Upper lobe of left lung (tissue), 4 donors: ENCODE results near the gene XYLT1.

Experiments
- EP300 ChIP-seq, 4 donors: sonication (generic); formaldehyde crosslinking; IDR thresholded peaks; one replicate each; pipeline ENCODE4 v1.5.1; 2017; ENCODE audit warnings: antibody characterized with exemption in 4 of 4, control low read depth in 2 of 4
- POLR2A ChIP-seq, 4 donors: fragments of 450-650 bp; IDR thresholded peaks; one replicate each; pipeline ENCODE4 v1.5.1; 2016 to 2017; ENCODE audit warnings: antibody characterized with exemption in 4 of 4, mild to moderate bottlenecking in 2 of 4
- POLR2AphosphoS5 ChIP-seq, 2 donors: sonication (generic); formaldehyde crosslinking; IDR thresholded peaks; one replicate each; pipeline ENCODE4 v1.5.1; 2017; ENCODE audit warnings: antibody characterized with exemption in 2 of 2
- TF ChIP-seq, protein P1 (sequence below), 6 experiments: fragments of 450-650 bp in 4 of 6; fragments of 200-600 bp in 2 of 6; sonication (generic) in 2 of 6; IDR thresholded peaks; one replicate each; pipeline ENCODE4 v1.5.1; 2016 to 2019; ENCODE audit warnings: antibody characterized with exemption in 6 of 6

DNA sequence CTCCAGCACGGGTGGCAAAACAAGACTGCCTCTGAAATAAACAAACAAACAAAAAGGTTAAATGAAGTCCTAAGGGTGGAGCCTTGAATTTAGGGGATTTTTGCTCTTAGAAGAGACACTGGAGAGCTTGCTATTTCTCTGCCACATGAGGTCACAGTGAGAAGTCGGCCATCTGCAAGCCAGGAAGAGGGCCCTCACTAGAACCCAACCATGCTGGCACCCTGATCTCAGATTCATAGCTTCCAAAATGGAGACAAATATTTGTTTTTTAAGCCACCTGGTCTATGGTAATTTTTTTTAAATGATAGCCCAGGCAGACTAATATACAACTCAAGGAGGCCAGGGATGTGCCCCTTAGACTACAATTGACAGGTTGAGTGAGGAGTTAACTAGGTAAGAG, 255.5 kb downstream of the XYLT1 start:
- TF ChIP-seq, protein P1, sequence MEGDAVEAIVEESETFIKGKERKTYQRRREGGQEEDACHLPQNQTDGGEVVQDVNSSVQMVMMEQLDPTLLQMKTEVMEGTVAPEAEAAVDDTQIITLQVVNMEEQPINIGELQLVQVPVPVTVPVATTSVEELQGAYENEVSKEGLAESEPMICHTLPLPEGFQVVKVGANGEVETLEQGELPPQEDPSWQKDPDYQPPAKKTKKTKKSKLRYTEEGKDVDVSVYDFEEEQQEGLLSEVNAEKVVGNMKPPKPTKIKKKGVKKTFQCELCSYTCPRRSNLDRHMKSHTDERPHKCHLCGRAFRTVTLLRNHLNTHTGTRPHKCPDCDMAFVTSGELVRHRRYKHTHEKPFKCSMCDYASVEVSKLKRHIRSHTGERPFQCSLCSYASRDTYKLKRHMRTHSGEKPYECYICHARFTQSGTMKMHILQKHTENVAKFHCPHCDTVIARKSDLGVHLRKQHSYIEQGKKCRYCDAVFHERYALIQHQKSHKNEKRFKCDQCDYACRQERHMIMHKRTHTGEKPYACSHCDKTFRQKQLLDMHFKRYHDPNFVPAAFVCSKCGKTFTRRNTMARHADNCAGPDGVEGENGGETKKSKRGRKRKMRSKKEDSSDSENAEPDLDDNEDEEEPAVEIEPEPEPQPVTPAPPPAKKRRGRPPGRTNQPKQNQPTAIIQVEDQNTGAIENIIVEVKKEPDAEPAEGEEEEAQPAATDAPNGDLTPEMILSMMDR (IDR thresholded peaks at IDR 0.05): no peak
- TF ChIP-seq EP300 (IDR thresholded peaks at IDR 0.05) (no peak), POLR2AphosphoS5 (IDR thresholded peaks at IDR 0.05) (no peak), POLR2A (IDR thresholded peaks at IDR 0.05) (no peak)
